AML-193 (cell line): ENCODE data around the gene ETV3.
"Not testable (repeated sequence)": the region's sequence is repeated elsewhere in the genome, so short reads cannot be mapped to it uniquely, and the experiment has no call there.

Experiments
- DNase-seq, 2 experiments: peaks; one replicate each; lab custom pipeline; 2025; lab: John Stamatoyannopoulos, UW

The ETV3 gene

GRCh38 chr1:157138220-157139051 is at the start of gene ETV3:
TSS of gene ETV3 (minus strand) at chr1:157138395. CDS start at chr1:157136352, 2,043 bp downstream.
- peak; percentile 76 to 85 for DNase-seq

GRCh38 chr1:157186281-157186992 is 48.2 kb upstream of the ETV3 start:
- no peak for DNase-seq

GRCh38 chr1:157183870-157184269 is 45.7 kb upstream of the ETV3 start:
- no peak for DNase-seq

GRCh38 chr1:157182371-157182770 is 44.2 kb upstream of the ETV3 start:
- not testable (repeated sequence) for DNase-seq

- no peak for DNase-seq
These were observed 43.6 kb upstream of the ETV3 start for GRCh38 chr1:157181790-157182189.

- no peak for DNase-seq
These were observed 43.1 kb upstream of the ETV3 start for GRCh38 chr1:157181258-157181657.

GRCh38 chr1:157178490-157178889 is 40.3 kb upstream of the ETV3 start:
- DNase-seq: no peak

- no peak for DNase-seq
These were observed 39.7 kb upstream of the ETV3 start for GRCh38 chr1:157177733-157178394.

GRCh38 chr1:157176591-157177121 is 38.5 kb upstream of the ETV3 start:
- DNase-seq: no peak

GRCh38 chr1:157176016-157176415 is 37.8 kb upstream of the ETV3 start:
- no peak for DNase-seq

GRCh38 chr1:157173900-157174410 is 35.8 kb upstream of the ETV3 start:
- DNase-seq: no peak

- DNase-seq: not testable (repeated sequence)
These were observed 35.0 kb upstream of the ETV3 start for GRCh38 chr1:157173241-157173640.

- not testable (repeated sequence) for DNase-seq
These were observed 34.4 kb upstream of the ETV3 start for GRCh38 chr1:157172591-157172990.

- not testable (repeated sequence) for DNase-seq
These were observed 33.8 kb upstream of the ETV3 start for GRCh38 chr1:157171903-157172503.

- DNase-seq: no peak
These were observed 32.7 kb upstream of the ETV3 start for GRCh38 chr1:157170677-157171515.

GRCh38 chr1:157168015-157168414 is 29.8 kb upstream of the ETV3 start:
- no peak for DNase-seq

GRCh38 chr1:157167437-157167836 is 29.2 kb upstream of the ETV3 start:
- DNase-seq: no peak

GRCh38 chr1:157166590-157166989 is 28.4 kb upstream of the ETV3 start:
- no peak for DNase-seq

GRCh38 chr1:157163273-157164127 is 25.3 kb upstream of the ETV3 start:
- DNase-seq: peak; percentile 22 to 30

GRCh38 chr1:157162345-157162744 is 24.1 kb upstream of the ETV3 start:
- DNase-seq: no peak
